Right lobe of liver (tissue), 4 donors: ENCODE data around the gene LRRC32.

Source experiments
- POLR2A ChIP-seq: fragments of 450-650 bp; IDR thresholded peaks from one replicate; pipeline ENCODE4 v1.6.1; 2017; ENCODE audit warnings: antibody characterized with exemption, mild to moderate bottlenecking
- TF ChIP-seq, protein P1 (sequence below), 4 donors: fragments of 200-600 bp in 3 of 4; fragments of 450-650 bp in 1 of 4; IDR thresholded peaks; one replicate each; pipeline versions ENCODE4 v1.5.1 to v1.8.0; 2016 to 2022; ENCODE audit warnings: antibody characterized with exemption in 4 of 4, mild to moderate bottlenecking in 2 of 4
- donor health status: DM: no; HTN: no; CAD: no.
- donor health status: DM: no; HTN: no; CAD: no.
- donor health status: DM: no; HTN: yes; CAD: no.

DNA sequence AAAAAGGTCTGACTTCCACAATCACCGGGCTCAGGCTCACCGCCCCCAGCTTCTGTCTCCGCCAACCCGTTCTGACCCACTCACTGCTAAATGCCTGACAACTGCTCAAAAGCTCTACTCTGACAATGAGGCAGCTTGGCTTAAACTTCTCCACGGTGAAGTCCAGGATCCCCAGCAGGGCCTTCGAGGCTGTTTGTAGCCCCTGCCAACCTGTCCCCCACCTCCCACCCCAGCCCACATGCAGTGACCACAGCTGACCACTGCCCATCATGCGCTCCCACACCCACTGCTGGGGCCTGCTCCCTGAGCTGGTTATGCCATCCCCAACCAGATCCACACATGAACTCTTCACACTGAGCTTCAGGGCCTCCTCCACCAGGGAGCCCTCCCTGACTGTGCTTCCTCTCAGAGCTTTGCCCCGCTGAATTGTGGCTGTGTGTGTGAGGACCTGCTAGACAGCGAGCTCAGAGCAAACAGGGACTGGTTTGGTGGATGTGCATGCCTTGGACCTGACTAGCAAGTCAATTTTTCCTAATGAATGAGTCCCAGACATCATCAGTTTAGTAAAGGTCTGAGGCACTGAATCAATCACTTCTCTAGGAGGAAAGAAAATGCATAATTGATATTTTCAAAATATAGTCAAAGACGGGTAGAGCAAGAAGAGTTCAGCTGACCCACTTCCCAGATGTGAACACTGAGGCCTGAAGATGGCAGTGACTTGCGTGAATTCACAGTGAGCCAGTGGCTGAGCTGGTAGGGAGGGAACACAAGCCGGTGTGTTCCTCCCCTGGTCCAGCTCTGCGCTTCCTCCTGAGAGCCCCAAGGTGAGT is 7.7 kb downstream of the LRRC32 start:
- TF ChIP-seq, protein P1, sequence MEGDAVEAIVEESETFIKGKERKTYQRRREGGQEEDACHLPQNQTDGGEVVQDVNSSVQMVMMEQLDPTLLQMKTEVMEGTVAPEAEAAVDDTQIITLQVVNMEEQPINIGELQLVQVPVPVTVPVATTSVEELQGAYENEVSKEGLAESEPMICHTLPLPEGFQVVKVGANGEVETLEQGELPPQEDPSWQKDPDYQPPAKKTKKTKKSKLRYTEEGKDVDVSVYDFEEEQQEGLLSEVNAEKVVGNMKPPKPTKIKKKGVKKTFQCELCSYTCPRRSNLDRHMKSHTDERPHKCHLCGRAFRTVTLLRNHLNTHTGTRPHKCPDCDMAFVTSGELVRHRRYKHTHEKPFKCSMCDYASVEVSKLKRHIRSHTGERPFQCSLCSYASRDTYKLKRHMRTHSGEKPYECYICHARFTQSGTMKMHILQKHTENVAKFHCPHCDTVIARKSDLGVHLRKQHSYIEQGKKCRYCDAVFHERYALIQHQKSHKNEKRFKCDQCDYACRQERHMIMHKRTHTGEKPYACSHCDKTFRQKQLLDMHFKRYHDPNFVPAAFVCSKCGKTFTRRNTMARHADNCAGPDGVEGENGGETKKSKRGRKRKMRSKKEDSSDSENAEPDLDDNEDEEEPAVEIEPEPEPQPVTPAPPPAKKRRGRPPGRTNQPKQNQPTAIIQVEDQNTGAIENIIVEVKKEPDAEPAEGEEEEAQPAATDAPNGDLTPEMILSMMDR (IDR thresholded peaks at IDR 0.05): no peak
- no peak for TF ChIP-seq POLR2A
